Ovary (tissue), 3 donors: ENCODE data around the gene ZNF777.

Experiments
- CTCF ChIP-seq, 3 donors: fragments of 450-650 bp in 2 of 3; fragments of 200-600 bp in 1 of 3; IDR thresholded peaks; one replicate each; pipeline versions ENCODE4 v1.5.1 to v1.8.0; 2016 to 2022; ENCODE audit warnings: antibody characterized with exemption in 3 of 3, mild to moderate bottlenecking in 1 of 3
- EP300 ChIP-seq: sonication (generic); formaldehyde crosslinking; IDR thresholded peaks from one replicate; pipeline ENCODE4 v1.6.1; 2017; ENCODE audit warnings: antibody characterized with exemption
- POLR2A ChIP-seq: fragments of 450-650 bp; IDR thresholded peaks from one replicate; pipeline ENCODE4 v1.6.1; 2017; ENCODE audit warnings: antibody characterized with exemption, mild to moderate bottlenecking, moderate library complexity
- donor health status: DM: no; HTN: no; CAD: no.

GRCh38 chr7:149448961-149449360 lies 11.9 kb downstream of the ZNF777 start:
- no peak for TF ChIP-seq POLR2A
- no peak for TF ChIP-seq CTCF (IDR thresholded peaks at IDR 0.05)
- TF ChIP-seq EP300, result no peak
